Measurements from ENCODE around the gene PCYT1A. TPM values are rescaled to one million over a fixed set of nuclear protein-coding genes. Genes with fewer than 3 reads are reported as not detected.

PCYT1A gene
- total and polyA plus RNA-seq, 2 of the 13 experiments (the other 11 are each of a cell fraction or from before 2014, with no cell fraction given) = 26.4 to 45.3 TPM

DNA sequence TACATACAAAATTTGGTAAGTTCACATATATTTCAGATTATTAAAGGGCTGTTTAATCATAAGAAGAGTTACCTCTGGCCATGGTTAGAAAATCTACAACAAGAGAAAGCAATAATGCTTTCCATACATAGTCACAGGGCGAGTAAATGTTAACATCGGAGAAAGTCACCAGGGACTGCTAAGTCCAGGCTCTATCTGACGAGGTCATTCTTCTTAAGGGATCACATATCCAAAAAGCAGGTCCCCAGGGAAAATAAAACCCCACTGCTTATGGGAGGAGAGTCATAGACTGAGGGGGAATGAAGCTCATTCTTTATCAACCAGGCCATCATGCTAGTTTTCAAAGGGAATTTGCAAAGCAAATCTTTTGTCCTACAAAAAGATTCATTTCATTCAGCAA is 3.1 kb downstream of the PCYT1A start (continued):
- no peak for TF ChIP-seq ZNF33B (CRISPR knock-in tag; IDR thresholded peaks at IDR 0.05)
- TF ChIP-seq, protein P1, sequence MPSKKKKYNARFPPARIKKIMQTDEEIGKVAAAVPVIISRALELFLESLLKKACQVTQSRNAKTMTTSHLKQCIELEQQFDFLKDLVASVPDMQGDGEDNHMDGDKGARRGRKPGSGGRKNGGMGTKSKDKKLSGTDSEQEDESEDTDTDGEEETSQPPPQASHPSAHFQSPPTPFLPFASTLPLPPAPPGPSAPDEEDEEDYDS (CRISPR knock-in tag; IDR thresholded peaks at IDR 0.05) = no peak
- TF ChIP-seq, protein P2, sequence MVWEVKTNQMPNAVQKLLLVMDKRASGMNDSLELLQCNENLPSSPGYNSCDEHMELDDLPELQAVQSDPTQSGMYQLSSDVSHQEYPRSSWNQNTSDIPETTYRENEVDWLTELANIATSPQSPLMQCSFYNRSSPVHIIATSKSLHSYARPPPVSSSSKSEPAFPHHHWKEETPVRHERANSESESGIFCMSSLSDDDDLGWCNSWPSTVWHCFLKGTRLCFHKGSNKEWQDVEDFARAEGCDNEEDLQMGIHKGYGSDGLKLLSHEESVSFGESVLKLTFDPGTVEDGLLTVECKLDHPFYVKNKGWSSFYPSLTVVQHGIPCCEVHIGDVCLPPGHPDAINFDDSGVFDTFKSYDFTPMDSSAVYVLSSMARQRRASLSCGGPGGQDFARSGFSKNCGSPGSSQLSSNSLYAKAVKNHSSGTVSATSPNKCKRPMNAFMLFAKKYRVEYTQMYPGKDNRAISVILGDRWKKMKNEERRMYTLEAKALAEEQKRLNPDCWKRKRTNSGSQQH (CRISPR knock-in tag; IDR thresholded peaks at IDR 0.05; ENCODE audit: low read depth) = no peak
- TF ChIP-seq PRDM4 (CRISPR knock-in tag; IDR thresholded peaks at IDR 0.05; ENCODE audit: borderline replicate concordance) = no peak
- no peak for TF ChIP-seq ZNF354B (CRISPR knock-in tag; IDR thresholded peaks at IDR 0.05)
- no peak for TF ChIP-seq TFE3 (CRISPR knock-in tag; IDR thresholded peaks at IDR 0.05)
- no peak for TF ChIP-seq HMGXB3 (CRISPR knock-in tag; IDR thresholded peaks at IDR 0.05; ENCODE audit: borderline replicate concordance)
- no peak for TF ChIP-seq ZNF142 (CRISPR knock-in tag; IDR thresholded peaks at IDR 0.05)
